ENCODE results near the gene APOBEC3F. TPM values are rescaled to one million over a fixed set of nuclear protein-coding genes. Genes with fewer than 3 reads are reported as not detected.

The APOBEC3F gene
- total and polyA plus RNA-seq, 2 of the 13 experiments (the other 11 are each of a cell fraction or from before 2014, with no cell fraction given): 2.9 to 3.7 TPM

- TF ChIP-seq ARID4A (CRISPR knock-in tag; IDR thresholded peaks at IDR 0.05; ENCODE audit: borderline replicate concordance) (peak; percentile 43; the same call in 1 of the 2 replicates), SIN3A (IDR thresholded peaks at IDR 0.05; ENCODE audit: borderline replicate concordance, low read depth, low read length) (0 out of 2 replicates have a peak, but pooled peaks have one; percentile 61), ZNF709 (CRISPR knock-in tag; IDR thresholded peaks at IDR 0.05) (no peak), ZNF569 (CRISPR knock-in tag; IDR thresholded peaks at IDR 0.05; ENCODE audit: borderline replicate concordance) (no peak), CTCF (CRISPR knock-in tag; IDR thresholded peaks at IDR 0.05) (peak; percentile 44), THAP11 (CRISPR knock-in tag; IDR thresholded peaks at IDR 0.05) (peak; percentile 1; the same call in 1 of the 2 replicates), TGIF2 (CRISPR knock-in tag; IDR thresholded peaks at IDR 0.05) (peak; percentile 23; the same call in 1 of the 2 replicates), ZNF546 (CRISPR knock-in tag; conservative IDR thresholded peaks at IDR 0.05) (0 out of 2 replicates have a peak, but pooled peaks have one; percentile 57), ZNF12 (CRISPR knock-in tag; IDR thresholded peaks at IDR 0.05) (peak; percentile 38; the same call in 1 of the 2 replicates), PHF8 (CRISPR knock-in tag; IDR thresholded peaks at IDR 0.05) (peak; percentile 78), HDAC2 (CRISPR knock-in tag; IDR thresholded peaks at IDR 0.05) (no peak), KAT7 (CRISPR knock-in tag; IDR thresholded peaks at IDR 0.05; ENCODE audit: borderline replicate concordance) (0 out of 2 replicates have a peak, but pooled peaks have one; percentile 43), DMAP1 (CRISPR knock-in tag; IDR thresholded peaks at IDR 0.05) (0 out of 2 replicates have a peak, but pooled peaks have one; percentile 27)
- TF ChIP-seq, protein P1, sequence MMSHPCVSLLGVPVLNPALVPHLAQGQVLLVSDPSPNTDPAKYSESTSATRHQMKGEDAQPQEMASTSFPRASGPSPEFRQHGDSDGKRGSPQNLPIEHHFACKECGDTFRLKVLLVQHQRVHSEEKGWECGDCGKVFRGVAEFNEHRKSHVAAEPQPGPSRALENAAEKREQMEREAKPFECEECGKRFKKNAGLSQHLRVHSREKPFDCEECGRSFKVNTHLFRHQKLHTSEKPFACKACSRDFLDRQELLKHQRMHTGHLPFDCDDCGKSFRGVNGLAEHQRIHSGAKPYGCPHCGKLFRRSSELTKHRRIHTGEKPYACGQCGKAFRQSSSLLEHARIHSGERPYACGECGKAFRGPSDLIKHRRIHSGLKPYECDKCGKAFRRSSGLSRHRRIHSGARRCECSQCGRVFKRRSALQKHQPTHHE (CRISPR knock-in tag; IDR thresholded peaks at IDR 0.05; ENCODE audit: borderline replicate concordance): no peak
- TF ChIP-seq, protein P2, sequence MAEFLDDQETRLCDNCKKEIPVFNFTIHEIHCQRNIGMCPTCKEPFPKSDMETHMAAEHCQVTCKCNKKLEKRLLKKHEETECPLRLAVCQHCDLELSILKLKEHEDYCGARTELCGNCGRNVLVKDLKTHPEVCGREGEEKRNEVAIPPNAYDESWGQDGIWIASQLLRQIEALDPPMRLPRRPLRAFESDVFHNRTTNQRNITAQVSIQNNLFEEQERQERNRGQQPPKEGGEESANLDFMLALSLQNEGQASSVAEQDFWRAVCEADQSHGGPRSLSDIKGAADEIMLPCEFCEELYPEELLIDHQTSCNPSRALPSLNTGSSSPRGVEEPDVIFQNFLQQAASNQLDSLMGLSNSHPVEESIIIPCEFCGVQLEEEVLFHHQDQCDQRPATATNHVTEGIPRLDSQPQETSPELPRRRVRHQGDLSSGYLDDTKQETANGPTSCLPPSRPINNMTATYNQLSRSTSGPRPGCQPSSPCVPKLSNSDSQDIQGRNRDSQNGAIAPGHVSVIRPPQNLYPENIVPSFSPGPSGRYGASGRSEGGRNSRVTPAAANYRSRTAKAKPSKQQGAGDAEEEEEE (CRISPR knock-in tag; IDR thresholded peaks at IDR 0.05; ENCODE audit: borderline replicate concordance): no peak
- TF ChIP-seq, protein P3, sequence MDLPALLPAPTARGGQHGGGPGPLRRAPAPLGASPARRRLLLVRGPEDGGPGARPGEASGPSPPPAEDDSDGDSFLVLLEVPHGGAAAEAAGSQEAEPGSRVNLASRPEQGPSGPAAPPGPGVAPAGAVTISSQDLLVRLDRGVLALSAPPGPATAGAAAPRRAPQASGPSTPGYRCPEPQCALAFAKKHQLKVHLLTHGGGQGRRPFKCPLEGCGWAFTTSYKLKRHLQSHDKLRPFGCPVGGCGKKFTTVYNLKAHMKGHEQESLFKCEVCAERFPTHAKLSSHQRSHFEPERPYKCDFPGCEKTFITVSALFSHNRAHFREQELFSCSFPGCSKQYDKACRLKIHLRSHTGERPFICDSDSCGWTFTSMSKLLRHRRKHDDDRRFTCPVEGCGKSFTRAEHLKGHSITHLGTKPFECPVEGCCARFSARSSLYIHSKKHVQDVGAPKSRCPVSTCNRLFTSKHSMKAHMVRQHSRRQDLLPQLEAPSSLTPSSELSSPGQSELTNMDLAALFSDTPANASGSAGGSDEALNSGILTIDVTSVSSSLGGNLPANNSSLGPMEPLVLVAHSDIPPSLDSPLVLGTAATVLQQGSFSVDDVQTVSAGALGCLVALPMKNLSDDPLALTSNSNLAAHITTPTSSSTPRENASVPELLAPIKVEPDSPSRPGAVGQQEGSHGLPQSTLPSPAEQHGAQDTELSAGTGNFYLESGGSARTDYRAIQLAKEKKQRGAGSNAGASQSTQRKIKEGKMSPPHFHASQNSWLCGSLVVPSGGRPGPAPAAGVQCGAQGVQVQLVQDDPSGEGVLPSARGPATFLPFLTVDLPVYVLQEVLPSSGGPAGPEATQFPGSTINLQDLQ (CRISPR knock-in tag; IDR thresholded peaks at IDR 0.05): peak; percentile 33; the same call in 1 of the 2 replicates
These were observed 26.5 kb upstream of the APOBEC3F start, which contains the start of gene APOBEC3C (continued) for GRCh38 chr22:39013942-39014722.
